GM12873 (cell line): Measurements from ENCODE around the gene MGAT2.

Source experiments
- CTCF ChIP-seq: IDR thresholded peaks from 2 replicates; pipeline ENCODE4 v1.5.1; 2012; ENCODE audit warnings: low read depth, mild to moderate bottlenecking, moderate library complexity, low read length, control low read depth; ENCODE audit not compliant: insufficient read depth; ENCODE audit errors: missing control alignments

Gene MGAT2

DNA sequence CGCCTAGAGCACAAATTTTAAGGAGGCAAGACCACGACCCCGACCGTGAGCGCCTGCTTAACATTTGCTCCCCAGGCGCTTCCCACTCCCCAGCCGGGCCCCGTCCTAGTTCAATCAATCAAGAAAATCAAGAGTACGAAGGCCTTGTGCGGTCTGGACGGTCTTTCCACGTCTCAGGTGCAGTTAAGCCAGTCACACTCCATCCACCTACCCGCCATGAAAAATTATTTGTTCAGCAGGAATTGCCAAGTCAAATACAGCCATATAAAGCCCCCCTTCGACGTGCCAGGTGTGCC, 22.5 kb upstream of the MGAT2 start:
- no peak for TF ChIP-seq CTCF

- no peak for TF ChIP-seq CTCF
Measured at GRCh38 chr14:49598485-49599300, 21.9 kb upstream of the MGAT2 start, which contains the start of gene LRR1. Gene LRR1 (plus strand): TSS chr14:49598940. CDS start chr14:49599021, 81 bp downstream.

DNA sequence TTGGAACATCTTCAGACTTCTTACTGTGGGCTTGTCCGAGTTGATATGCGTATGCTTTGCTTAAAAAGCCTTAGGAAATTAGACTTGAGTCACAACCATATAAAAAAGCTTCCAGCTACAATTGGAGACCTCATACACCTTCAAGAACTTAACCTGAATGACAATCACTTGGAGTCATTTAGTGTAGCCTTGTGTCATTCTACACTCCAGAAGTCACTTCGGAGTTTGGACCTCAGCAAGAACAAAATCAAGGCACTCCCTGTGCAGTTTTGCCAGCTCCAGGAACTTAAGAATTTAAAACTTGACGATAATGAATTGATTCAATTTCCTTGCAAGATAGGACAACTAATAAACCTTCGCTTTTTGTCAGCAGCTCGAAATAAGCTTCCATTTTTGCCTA, 13.0 kb upstream of the MGAT2 start:
- no peak for TF ChIP-seq CTCF

GRCh38 chr14:49612251-49612650, 8.3 kb upstream of the MGAT2 start:
- TF ChIP-seq CTCF = no peak

GRCh38 chr14:49612671-49613070, 7.9 kb upstream of the MGAT2 start:
- TF ChIP-seq CTCF = no peak

DNA sequence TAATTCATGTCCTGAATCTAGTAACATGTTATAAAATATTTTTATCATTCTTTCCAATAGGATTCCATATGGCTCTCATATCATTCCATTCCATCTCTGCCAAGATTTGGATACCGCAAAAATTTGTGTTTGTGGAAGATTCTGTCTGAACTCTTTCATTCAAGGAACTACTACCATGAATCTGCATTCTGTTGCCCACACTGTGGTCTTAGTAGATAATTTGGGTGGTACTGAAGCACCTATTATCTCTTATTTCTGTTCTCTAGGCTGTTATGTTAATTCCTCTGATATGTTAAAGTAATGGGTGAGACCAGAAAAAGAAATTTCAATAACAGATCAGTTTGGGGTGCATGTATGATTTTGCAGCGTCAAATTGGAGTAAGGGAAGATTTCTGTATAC, 6.4 kb upstream of the MGAT2 start:
- no peak for TF ChIP-seq CTCF

DNA sequence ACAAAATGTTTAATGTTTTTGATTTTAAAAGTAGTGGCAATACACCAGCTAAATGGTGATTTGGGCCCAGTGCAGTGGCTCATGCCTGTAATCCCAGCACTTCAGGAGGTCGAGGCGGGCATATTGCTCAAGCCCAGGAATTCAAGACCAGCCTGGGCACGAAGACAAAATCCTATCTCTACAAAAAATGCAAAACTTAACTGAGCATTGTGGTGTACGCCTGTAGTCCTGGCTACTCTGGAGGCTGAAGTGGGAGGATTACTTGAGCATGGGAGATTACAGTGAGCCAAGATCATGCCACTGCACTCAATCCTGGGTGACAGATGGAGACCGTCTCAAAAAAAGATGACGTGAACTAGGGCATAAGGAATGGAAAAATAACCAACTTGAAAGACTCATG, 4.8 kb upstream of the MGAT2 start:
- TF ChIP-seq CTCF = no peak
